UCSD-AML1 (cell line): ENCODE measurements around the gene ACSL5.

Experiments used
- DNase-seq: peaks from one replicate; lab custom pipeline; 2025; ENCODE audit not compliant: unreplicated experiment; lab: John Stamatoyannopoulos, UW

Gene ACSL5, protein sequence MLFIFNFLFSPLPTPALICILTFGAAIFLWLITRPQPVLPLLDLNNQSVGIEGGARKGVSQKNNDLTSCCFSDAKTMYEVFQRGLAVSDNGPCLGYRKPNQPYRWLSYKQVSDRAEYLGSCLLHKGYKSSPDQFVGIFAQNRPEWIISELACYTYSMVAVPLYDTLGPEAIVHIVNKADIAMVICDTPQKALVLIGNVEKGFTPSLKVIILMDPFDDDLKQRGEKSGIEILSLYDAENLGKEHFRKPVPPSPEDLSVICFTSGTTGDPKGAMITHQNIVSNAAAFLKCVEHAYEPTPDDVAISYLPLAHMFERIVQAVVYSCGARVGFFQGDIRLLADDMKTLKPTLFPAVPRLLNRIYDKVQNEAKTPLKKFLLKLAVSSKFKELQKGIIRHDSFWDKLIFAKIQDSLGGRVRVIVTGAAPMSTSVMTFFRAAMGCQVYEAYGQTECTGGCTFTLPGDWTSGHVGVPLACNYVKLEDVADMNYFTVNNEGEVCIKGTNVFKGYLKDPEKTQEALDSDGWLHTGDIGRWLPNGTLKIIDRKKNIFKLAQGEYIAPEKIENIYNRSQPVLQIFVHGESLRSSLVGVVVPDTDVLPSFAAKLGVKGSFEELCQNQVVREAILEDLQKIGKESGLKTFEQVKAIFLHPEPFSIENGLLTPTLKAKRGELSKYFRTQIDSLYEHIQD

DNA sequence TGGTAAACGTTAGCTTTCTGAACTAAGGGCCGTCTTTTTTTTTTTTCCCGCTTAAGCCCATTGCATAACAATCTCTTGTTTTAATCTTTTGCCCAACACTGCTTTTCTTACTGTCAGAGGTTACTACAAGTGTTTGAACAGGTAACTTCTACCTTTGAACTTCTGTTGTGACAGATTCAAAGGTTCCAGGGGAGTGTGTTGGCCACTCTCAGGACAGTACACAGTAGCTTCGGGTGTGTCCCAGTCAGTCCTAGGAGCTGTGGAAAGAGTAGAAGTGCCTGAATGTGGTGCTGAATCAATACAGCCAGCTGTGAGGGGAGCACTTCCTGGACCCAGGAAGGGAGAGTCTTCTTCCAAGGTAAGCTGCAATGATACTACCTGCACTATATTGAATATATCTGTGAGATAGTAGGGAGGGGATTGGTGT is at the start of gene ACSL5:
Gene ACSL5, plus strand, starts transcription at position 205 of the 427 bp plus-strand sequence. CDS start 20,831 bp downstream, outside the sequence.
- no peak for DNase-seq

DNA sequence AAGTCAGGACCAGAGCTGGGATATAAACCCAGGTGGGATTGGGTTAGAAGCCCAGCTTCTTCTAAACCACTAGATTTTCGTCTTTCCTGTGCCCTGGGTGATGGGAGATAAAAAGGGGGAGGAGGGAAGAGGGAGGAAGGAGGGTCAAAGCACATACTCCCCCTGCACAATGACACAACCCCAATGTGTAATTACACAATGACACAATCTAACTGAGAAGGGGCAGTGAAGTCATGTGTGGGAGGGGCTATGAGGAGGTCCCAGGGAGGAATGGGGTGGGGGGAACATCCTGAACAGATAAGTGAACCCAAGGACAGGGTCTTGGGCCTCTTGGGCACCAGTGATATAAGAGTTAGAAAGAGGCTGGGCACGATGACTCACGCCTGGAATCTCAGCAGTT is 46.2 kb upstream of the ACSL5 start:
- no peak for DNase-seq

DNA sequence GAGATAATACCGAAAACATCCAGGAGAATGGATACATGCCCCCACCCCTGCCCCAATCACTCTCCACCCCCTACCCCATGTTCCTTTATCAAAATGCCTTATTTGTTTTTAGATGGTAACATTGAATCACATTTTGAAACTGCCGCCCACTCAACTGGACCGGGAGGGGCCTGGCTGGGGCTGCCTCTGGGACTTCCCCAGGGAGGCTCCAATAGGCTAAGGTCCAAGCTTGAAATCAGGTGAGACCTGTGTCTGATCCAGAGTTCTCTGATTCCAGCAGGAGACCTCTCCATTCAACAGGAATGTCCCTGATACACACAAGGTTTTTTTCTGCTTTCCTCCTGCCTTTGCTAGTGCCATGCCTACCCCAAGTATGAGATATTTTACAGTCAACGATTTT is 43.8 kb upstream of the ACSL5 start:
- DNase-seq: no peak

DNA sequence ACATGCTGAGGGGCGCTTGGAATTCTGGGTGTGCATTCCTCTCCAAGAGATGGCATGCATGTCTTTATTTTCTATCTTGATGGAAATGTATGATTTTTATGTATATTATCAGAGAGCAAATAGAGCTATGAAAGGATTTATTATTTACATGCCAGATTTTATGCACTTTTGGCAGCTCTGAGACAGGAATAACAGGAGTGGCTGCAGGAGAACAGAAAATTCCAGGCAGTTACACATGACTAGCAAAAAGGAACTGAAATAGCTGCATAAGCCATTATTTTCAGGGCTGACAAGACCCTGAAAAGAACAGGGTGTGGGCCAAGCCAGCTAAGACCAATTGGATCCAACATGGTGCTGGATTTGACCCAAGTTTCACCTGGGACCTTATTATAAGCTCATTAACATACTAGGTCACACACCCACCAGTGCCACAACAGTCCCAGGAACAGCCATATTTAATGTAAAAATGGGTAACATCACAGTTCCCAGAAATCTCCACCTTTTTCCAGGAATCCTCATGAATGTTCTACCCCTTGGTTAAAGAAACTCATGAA is 43.2 kb upstream of the ACSL5 start:
- DNase-seq: no peak

DNA sequence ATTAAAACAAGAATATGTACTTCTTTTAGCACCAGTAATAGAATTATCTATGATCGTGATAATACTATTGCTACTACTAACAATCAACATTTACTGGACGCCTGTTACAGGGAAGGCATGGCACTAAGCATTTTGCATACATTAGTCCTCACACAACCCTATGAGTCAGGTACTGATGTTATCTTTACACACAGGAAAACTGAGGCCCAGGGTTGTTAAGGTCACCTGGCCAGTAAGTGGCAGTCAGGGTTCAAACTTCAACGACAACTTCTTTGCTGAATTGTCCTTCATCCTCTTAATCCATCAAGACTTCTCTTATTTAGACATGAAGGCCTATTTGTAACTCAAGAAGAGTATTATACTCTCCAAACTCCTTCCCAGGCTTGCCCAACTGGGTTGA is 41.9 kb upstream of the ACSL5 start:
- DNase-seq: no peak

DNA sequence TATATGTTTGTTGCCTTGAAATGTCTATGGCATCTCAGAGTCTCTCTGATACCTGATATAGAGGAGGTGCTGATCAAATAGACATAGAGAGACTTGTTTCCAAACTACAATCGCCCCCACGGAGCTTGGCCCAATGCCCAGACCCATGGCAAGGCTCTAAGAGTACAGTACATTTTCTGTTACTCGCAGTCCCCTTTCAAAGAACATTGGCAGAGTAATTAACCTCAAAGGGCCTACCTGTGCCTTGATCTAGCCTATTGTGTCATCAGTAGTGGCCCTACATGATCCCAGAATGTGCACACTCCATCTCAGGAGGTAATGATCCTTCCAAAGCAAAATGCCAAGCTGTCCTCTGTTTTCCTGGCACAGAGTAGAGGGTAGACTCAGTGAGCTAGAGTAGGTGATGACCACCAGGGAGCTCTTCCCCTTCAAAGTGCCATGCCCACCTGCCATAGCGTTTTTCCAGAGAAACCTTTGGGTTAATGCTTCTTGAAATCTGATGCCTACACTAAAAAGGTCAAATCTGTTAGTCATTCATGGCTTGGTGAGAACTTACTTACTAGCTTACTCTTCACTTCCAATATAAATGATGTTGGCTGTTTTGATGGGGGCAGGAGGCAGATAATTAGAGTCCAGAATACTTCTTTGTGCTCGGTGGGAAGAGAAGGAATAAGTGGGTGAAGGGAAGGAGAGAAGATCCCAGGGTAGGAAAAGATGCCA is 41.2 kb upstream of the ACSL5 start:
- no peak for DNase-seq

DNA sequence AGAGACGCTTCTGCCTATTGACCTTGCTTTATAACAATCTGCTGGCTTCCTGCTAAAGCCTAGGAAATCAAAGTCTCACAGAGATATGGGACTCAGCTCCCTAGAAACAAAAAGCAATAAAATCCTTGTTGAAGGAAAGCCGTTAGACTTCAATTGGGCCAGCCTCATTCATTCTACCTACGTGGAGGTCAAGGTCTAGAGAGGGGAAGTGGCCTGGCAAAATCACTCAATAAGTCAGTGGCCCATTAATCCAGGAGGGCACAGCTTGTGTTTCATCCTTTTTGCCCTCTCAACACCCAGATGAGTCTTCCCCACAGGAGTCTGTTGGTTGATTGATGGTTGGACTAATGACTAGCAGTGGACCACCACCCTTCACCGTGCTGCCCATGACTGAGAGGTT is 40.5 kb upstream of the ACSL5 start:
- no peak for DNase-seq

DNA sequence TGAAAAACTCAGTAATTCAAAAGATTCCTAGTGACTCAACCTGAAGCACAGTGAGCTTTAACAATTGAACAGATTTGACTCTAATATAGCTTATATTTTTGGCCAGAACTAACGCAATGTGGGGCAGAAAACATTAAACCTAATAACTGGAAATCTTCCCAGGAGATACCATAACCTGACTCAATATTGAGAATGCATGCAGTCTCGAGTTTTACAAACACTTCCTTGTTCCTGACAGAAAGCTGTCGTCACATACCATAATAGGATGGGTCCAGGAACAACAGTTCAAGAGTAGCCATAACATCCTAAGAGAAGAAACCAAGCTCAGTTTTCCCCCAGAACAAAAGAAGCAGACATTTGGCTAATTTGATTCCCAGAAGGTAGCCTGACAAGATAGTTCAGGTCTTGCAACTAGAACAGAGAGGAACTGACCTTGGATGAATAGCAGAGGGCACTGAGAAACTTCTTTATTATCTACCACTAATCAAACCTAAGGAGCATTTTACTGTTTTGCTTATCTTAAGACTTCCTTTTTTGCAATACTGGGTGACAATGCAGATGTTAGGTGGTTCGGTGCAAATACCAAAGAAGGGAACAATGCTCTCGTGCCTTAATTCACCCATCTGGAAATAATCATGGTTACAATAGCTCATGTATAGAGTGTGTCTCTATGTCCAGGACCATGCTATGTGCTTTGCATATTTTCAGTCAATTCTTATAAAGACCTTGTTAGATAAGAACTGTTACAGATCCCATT is 38.6 kb upstream of the ACSL5 start:
- no peak for DNase-seq

DNA sequence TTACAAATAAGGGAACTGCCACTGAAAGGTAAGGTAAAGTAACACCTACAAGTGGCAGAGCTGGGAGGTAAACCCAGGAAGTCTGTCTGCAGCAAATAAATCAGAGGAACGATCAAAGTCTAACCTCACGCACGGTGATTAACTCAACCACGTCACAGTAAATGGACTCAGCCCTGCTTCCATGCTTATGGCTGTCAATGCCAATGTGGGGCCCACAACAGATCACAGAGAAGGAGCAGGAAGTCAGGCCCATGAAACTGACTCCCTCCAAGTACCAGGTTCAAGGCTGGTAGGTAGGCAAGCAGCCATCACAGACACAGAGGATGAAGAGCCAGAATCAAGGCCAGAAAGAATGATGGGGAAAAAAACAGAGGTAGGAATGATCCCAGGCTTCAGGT is 38.0 kb upstream of the ACSL5 start:
- DNase-seq: no peak

DNA sequence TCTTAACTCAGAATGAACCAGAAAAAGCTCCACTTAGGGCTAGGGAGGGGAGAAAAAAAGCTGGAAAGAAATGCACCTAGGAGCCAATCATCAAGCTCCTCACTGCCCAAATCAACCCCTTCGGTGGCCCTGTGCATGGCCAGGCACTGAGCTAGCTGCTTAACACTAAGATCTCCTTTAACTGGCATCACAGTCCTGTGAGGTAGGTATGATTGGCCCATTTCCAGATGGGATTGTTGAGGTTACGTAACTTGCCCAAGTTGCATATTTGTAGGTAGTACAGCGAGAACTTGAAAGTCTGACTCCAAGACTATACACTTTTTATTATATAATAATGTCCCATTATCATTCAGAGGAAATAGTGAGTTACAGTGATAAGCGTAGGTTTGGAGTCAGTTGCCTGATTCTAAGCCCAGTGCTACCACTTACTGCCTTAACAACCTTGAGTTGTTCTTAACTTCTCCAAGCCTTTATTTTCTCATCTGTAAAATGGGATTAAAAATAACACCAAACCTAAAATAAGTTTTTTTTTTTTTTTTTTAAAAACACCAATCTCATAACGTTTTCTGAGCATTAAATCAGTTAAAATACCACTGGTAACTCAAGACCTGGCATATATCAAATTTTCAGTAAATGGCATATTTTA is 37.2 kb upstream of the ACSL5 start:
- DNase-seq: no peak

DNA sequence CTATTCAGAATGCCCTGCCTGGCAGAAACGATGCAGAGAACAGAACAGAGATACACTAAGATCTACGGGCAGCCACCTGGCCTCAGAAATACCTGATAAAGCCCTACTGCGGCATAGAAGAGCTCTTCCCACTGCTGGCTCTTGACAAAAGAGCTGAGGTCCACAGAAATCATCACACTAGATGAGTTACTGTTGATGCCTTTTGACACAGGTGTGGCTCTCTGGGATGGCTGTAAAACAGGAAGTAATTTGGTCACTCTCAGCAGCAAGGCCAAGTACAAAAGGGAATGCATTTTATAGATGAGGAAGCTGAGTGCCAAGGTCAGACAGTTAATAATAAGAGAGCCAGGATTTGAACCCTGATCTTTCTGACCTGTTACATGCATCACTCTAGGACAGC is 35.0 kb upstream of the ACSL5 start:
- no peak for DNase-seq

DNA sequence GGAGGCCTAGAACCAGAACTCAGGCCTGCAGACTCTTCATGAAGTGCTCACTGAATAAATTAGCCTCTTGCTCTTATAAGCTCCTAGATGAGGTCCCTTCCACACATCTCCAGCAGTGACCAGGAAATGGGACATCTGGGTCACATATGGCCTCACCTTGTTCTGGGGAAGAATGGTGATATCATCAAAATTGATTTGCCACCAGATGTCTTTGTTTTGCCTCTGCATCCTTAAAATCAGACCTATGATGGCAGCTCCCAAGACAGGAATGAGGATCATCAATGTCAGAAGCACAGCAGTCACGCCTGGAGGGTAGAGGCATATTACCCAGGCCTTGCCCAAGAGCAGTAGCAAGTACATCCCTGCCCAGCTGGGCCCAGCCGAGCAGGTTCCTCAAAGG is 33.3 kb upstream of the ACSL5 start:
- DNase-seq: no peak

DNA sequence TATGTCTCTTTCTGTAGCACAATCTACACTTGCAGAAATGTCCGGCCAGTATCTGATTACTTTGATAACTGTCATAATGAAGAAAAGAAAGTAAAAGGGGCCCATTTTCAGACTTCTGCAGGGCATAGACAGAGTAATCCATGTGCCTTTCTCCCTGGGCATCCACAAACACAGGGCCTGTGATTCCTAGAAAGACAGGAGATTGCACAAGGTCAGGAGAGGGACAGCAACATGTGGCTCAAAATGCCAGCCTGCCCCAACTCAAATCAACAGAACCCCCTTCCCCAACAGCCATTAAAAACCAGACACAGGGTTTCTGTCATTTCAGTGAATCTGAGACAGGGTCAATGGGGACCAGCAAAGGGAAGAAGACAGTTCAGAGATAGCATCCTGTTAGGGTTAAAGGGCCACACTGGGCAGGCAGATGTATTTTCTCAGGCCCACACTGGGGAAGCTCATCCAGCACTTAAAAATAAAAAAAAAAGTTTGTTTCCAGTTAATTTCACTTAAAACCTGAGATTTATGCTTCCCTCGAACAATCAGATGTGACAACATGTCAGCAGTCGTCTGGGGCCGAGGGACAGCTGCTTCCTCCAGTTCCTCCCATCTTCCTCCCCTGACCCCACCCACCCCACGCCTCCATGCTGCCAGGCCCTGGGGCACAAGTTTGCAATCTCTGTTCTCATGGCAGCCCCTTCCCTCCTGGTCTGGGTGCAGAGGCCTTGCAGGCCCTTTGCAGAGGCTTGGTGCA is 30.7 kb upstream of the ACSL5 start:
- DNase-seq: no peak

DNA sequence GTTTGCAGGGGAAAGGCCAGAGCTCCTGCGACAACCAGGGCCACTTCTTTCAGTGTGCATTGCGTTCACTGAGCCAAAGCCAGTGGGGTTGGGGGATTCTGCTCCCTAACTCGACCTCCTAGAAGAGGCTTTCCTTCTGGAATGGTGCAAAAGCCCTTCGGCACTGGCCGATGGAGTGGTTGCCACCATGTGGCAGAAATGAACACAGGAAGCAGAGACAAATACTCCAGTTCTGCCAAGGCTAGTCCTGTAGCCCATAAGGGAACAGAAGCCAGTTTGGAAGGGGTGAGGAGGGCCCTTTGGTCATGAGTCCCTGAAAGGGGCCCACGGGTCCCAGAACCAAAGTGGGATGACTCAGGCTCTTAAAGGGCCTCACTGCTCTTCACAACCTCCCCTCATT is 29.7 kb upstream of the ACSL5 start:
- DNase-seq: no peak

DNA sequence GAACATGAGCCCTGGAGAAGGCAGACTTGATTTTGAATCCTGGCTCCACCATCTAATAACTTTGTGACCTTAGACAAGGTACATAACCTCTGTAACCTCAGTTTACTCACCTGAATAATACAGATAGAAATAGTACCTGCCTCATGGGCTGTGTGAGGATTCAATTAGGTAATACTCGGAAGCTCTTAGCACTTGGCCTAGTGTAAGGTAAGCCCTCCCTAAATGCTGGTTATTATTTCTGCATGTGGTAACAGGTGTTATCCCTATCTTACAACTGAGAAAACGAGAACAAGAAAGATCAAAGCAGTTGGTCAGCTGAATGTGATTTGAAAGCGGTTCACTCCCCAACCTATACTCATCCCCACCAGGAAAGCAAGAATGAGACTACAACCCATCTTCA is 28.7 kb upstream of the ACSL5 start:
- no peak for DNase-seq

DNA sequence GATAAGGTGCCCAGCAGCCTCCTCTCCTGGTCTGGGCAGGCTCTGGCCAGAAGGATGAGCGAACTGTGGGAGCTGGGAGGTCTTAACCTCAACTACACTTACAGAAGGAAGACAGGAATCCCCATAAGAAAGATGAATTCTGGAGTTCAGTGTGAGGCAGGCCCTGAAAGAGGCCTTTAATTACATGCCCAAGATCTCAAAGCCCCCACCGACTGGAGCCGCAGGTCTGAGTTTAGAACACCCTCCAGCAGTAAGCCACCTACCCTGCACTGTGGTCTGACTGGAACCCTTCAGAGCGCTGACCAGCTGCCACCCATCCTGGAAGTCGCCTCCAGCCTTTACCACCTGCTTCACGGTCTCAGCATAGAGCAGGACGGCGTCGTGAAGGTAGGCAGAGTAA is 28.2 kb upstream of the ACSL5 start:
- DNase-seq: no peak

DNA sequence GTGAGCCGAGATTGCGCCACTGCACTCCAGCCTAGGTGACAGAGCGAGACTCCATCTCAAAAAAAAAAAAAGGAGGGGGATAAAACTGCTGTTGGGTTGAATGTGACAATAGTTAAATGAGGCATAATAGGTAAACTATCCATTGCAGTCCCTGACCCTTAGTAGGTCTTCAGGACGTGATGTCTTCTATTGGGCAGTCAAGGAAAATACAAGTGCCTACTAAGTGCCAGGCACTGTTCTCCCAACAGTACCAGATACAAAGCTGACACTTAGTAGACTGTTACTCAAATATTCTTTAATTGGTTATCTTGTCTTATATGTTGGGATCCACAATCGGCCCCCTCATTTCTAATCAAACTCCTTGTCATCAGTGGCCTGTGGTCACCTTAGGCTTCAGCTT is 27.1 kb upstream of the ACSL5 start:
- no peak for DNase-seq

DNA sequence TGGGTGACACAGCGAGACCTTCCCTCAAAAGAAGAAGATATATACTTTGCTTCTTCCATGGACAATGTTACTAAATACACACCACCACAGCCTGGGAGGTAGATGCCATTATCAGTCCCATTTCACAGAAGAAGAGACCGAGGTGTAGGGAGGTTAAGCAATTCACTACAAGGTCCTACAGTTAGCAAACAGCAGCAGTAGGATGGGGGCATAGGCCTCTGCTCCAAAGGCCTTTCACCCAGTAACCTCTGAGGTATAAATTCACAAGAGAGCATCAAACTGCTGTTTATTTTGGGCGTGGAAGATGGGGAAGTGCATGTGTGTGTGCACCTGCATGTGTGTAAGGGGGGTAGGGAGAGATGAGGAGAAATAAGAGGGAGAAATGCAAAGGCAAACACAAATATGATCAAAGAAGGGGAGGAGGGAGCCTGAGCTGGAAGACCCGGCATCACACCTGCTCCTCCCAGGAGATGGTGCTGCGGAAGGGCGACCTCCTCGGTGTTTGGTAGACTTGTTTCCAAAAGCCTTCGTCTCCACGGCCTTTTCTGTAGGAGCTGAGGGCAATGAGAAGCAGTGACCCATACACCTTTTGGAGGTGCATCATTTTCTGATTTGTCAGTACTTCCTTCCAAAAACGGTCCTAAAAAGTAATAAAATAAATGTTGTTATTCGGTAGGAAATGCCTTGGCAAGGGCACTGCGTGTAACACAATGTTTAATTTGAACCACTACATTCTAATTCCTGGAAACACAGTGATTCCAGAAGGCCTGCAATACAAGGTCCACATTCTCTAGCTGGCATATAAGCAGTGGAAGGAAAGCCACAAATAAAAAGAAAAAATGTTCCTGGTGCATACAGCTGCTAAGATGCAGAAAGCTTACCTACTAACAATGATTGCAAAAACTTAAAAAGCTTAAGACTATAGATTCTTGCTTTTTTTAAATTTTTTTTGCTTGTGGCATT is 25.9 kb upstream of the ACSL5 start:
- DNase-seq: no peak

DNA sequence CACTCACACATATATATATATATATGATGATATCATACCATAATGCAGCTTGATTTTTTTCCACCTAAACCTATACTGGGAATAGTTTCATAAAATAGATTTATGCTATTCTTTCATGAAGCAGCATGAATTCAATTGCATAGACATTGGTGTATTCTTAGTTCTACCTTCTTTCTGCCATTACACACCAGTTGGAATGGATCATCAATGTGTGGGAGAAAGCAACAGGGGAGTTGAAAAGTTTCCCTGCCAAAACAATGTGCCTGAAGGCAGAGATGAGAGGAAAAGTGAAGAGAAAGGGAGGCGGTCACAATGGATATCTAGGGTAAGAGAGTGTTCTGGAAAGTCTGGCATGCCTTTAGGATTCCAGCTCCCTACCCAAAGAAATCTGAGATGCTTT is 25.2 kb upstream of the ACSL5 start:
- no peak for DNase-seq
